ENCODE results near the gene CIB4. TPM values are rescaled to one million over a fixed set of nuclear protein-coding genes. Genes with fewer than 3 reads are reported as not detected.

Gene CIB4
- total RNA-seq, 3 donors from 2014 or later (not counting 1 experiment from before 2014, with no cell fraction given), result not detected

- ATAC-seq, result no peak
- H3K4me1 ChIP-seq (ENCODE audit: control insufficient read depth, insufficient read depth, low read length), result peaks cover 10% of the 10 kb centered on the region
- no peak for TF ChIP-seq CTCF (IDR thresholded peaks at IDR 0.05)
- intact Hi-C loops (cut with micrococcal nuclease), result no loop called here
- H3K36me3 ChIP-seq (ENCODE audit: control insufficient read depth, insufficient read depth, low read length), result no peaks in the 10 kb centered on the region
- peaks cover 55 to 62% of the 10 kb centered on the region in 2 donors for H3K27me3 Mint-ChIP-seq (ENCODE audit: low read depth in 2 of 2)
- no peak overlapping the region for H3K4me3 Mint-ChIP-seq
- no peaks in the 10 kb centered on the region for H3K9me3 ChIP-seq (ENCODE audit: control insufficient read depth, insufficient read depth, low read length)
- no peak overlapping the region for H3K4me3 ChIP-seq (ENCODE audit: low read length)
- no peak for DNase-seq
- no peak overlapping the region for H3K27ac Mint-ChIP-seq
- H3K27me3 ChIP-seq (ENCODE audit: control insufficient read depth, insufficient read depth, low read length), result peaks cover 24% of the 10 kb centered on the region
- H3K36me3 Mint-ChIP-seq, result no peaks in the 10 kb centered on the region
- no peaks in the 10 kb centered on the region for H3K9me3 Mint-ChIP-seq
- H3K27ac ChIP-seq (ENCODE audit: low read length), result no peak overlapping the region
- peaks cover 0 to 4% of the 10 kb centered on the region in 2 donors for H3K4me1 Mint-ChIP-seq
- WGBS (ENCODE audit: insufficient coverage), result 89% methylated on average over 3 of the region's 3 CpGs
Measured at GRCh38 chr2:26560892-26561291, 80.3 kb downstream of the CIB4 start.

- intact Hi-C loops (cut with micrococcal nuclease), result no loop called here
- 98% methylated on average over 2 of the region's 2 CpGs for WGBS (ENCODE audit: insufficient coverage)
- Histone ChIP-seq H3K36me3 (ENCODE audit: control insufficient read depth, insufficient read depth, low read length) (no peaks in the 10 kb centered on the region), H3K27ac (ENCODE audit: low read length) (no peak overlapping the region), H3K9me3 (ENCODE audit: control insufficient read depth, insufficient read depth, low read length) (no peaks in the 10 kb centered on the region), H3K27me3 (ENCODE audit: control insufficient read depth, insufficient read depth, low read length) (peaks cover 24% of the 10 kb centered on the region), H3K4me3 (ENCODE audit: low read length) (no peak overlapping the region), H3K4me1 (ENCODE audit: control insufficient read depth, insufficient read depth, low read length) (peaks cover 10% of the 10 kb centered on the region)
- ATAC-seq, result no peak
- H3K4me3 Mint-ChIP-seq, result no peak overlapping the region
- H3K9me3 Mint-ChIP-seq, result no peaks in the 10 kb centered on the region
- H3K36me3 Mint-ChIP-seq, result no peaks in the 10 kb centered on the region
- no peak for DNase-seq
- H3K4me1 Mint-ChIP-seq, result peaks cover 0 to 4% of the 10 kb centered on the region in 2 donors
- TF ChIP-seq CTCF (IDR thresholded peaks at IDR 0.05), result no peak
- H3K27me3 Mint-ChIP-seq (ENCODE audit: low read depth in 2 of 2), result peaks cover 52% of the 10 kb centered on the region in 2 donors
- no peak overlapping the region for H3K27ac Mint-ChIP-seq
Measured at GRCh38 chr2:26559556-26559955, 81.6 kb downstream of the CIB4 start.

GRCh38 chr2:26559044-26559405 lies 82.1 kb downstream of the CIB4 start:
- H3K4me1 Mint-ChIP-seq, result peaks cover 0 to 4% of the 10 kb centered on the region in 2 donors
- peaks cover 47 to 48% of the 10 kb centered on the region in 2 donors for H3K27me3 Mint-ChIP-seq (ENCODE audit: low read depth in 2 of 2)
- TF ChIP-seq CTCF (IDR thresholded peaks at IDR 0.05), result no peak
- DNase-seq (no peak), ATAC-seq (no peak)
- H3K27ac Mint-ChIP-seq, result no peak overlapping the region
- H3K9me3 Mint-ChIP-seq, result no peaks in the 10 kb centered on the region
- H3K27me3 ChIP-seq (ENCODE audit: control insufficient read depth, insufficient read depth, low read length), result peaks cover 24% of the 10 kb centered on the region
- no peaks in the 10 kb centered on the region for H3K9me3 ChIP-seq (ENCODE audit: control insufficient read depth, insufficient read depth, low read length)
- intact Hi-C loops (cut with micrococcal nuclease), result no loop called here
- no peaks in the 10 kb centered on the region for H3K36me3 Mint-ChIP-seq
- H3K36me3 ChIP-seq (ENCODE audit: control insufficient read depth, insufficient read depth, low read length), result no peaks in the 10 kb centered on the region
- no peak overlapping the region for H3K27ac ChIP-seq (ENCODE audit: low read length)
- H3K4me1 ChIP-seq (ENCODE audit: control insufficient read depth, insufficient read depth, low read length), result peaks cover 10% of the 10 kb centered on the region
- WGBS (ENCODE audit: insufficient coverage), result 75% methylated on average over 2 of the region's 3 CpGs
- no peak overlapping the region for H3K4me3 Mint-ChIP-seq
- no peak overlapping the region for H3K4me3 ChIP-seq (ENCODE audit: low read length)

- peaks cover 22% of the 10 kb centered on the region for H3K27me3 ChIP-seq (ENCODE audit: control insufficient read depth, insufficient read depth, low read length)
- no peak overlapping the region for H3K27ac ChIP-seq (ENCODE audit: low read length)
- H3K9me3 ChIP-seq (ENCODE audit: control insufficient read depth, insufficient read depth, low read length), result no peaks in the 10 kb centered on the region
- ATAC-seq (no peak), DNase-seq (no peak)
- peaks cover 10% of the 10 kb centered on the region for H3K4me1 ChIP-seq (ENCODE audit: control insufficient read depth, insufficient read depth, low read length)
- H3K4me3 ChIP-seq (ENCODE audit: low read length), result no peak overlapping the region
- H3K36me3 ChIP-seq (ENCODE audit: control insufficient read depth, insufficient read depth, low read length), result no peaks in the 10 kb centered on the region
- H3K4me1 Mint-ChIP-seq, result peaks cover 0 to 4% of the 10 kb centered on the region in 2 donors
- TF ChIP-seq CTCF (IDR thresholded peaks at IDR 0.05), result no peak
- H3K4me3 Mint-ChIP-seq, result no peak overlapping the region
- WGBS (ENCODE audit: insufficient coverage), result 47% methylated on average over 27 of the region's 27 CpGs
- no peaks in the 10 kb centered on the region for H3K36me3 Mint-ChIP-seq
- peaks cover 43 to 48% of the 10 kb centered on the region in 2 donors for H3K27me3 Mint-ChIP-seq (ENCODE audit: low read depth in 2 of 2)
- no peak overlapping the region for H3K27ac Mint-ChIP-seq
- intact Hi-C loops (cut with micrococcal nuclease), result no loop called here
- no peaks in the 10 kb centered on the region for H3K9me3 Mint-ChIP-seq
Measured at GRCh38 chr2:26558271-26559043, 82.7 kb downstream of the CIB4 start.

Data from natural killer cell (primary cell).